ENCODE measurements around the gene GPC5.

GPC5 gene

GRCh38 chr13:91592056-91593014 is 193.9 kb downstream of the GPC5 start:
- no peak for DNase-seq (ENCODE audit: low read depth)

- no peak for DNase-seq (ENCODE audit: low read depth)
Measured at GRCh38 chr13:91593456-91593855, 195.0 kb downstream of the GPC5 start.

DNA sequence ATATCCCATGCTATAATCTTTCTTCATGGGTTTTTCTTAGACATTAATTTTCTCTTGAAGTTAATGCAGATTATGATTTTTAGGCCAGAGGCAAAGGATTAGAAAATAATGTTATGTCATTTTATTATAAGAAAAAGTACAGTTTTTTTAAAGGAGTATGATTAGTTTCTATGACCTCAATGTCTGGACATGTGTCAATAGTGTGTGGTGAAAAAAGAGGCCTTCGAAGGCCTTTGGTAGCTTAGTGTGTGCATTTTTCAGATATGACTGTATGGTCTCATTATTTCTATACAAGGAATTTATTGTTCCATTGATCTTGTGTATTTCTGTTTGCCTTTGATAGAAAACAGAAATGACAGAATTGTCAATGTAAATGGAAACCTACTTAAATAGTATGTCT is 195.6 kb downstream of the GPC5 start:
- DNase-seq (ENCODE audit: low read depth) = no peak

GRCh38 chr13:91595677-91596076 is 197.3 kb downstream of the GPC5 start:
- DNase-seq (ENCODE audit: low read depth) = no peak

DNA sequence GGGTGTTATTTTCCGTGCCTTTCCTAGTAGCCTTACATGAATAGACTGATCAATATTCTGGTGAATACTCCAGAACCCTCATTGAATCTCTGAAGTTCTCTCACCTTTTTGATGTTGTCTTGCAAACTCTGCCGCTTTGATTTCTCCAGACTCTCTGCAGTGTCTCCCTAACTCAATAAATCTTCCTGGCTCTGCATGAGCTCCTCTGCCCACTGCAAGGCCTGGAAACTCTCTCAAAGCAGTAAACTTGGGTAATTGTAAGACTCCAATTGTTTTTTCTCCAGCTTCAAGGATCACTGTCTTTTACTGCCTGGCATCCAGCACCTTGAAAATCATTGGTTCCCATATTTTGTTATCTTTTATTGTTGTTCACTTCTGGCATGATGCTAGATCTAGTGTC is 198.4 kb downstream of the GPC5 start:
- no peak for DNase-seq (ENCODE audit: low read depth)

DNA sequence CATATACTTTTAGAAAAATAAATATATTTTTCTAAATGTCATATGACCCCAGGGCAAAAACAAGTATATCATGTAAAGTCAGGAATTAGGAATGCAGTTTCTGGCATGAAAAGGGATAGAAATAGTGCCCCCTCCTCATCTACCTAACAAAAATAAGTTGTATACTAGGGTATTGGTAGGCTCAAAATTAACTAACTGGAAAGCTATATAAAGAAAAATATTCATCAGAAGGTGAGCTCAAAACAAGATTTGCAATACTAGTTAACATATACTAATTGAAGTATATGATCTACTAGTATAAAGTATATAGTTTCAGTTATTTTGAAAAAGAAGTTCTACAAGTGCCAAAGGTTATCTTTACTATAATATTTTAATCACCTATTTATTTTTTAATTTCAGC is 200.2 kb downstream of the GPC5 start:
- no peak for DNase-seq (ENCODE audit: low read depth)

DNA sequence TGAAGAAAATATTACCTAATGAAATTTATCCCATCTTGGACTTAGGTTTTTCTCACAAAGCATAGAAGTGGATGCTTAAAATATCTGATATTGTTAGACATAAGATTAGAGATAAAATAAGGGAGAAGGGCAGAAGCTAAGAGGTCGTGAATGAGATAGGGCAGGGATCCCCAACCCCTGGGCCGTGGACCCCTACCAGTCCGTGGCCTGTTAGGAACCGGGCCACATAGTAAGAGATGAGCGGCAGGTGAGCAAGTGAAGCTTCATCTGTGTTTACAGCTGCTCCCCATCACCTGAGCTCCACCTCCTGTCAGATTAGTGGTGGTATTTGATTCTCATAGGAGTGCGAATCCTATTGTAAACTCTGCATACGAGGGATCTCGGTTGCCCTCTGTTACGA is 202.9 kb downstream of the GPC5 start:
- DNase-seq (ENCODE audit: low read depth) = no peak

DNA sequence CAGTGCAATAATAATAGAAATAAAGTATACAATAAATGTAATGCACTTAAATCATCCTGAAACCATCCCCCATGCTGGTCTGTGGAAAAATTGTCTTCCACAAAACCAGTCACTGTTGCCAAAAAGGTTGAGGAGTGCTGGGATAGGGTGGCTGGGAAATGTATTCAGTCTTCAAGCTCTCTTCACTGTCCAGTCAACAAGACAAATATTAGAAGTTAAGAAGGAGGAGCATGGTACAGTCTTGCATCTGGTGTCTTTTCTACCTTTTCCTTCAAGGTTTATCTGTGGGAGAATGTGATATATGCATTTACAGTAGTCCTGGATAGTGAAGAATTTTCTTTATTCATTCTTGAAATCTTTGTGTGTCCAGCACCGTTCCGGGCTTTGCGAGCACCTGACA is 203.4 kb downstream of the GPC5 start:
- no peak for DNase-seq (ENCODE audit: low read depth)

GRCh38 chr13:91609353-91609752 is 210.9 kb downstream of the GPC5 start:
- no peak for DNase-seq (ENCODE audit: low read depth)

DNA sequence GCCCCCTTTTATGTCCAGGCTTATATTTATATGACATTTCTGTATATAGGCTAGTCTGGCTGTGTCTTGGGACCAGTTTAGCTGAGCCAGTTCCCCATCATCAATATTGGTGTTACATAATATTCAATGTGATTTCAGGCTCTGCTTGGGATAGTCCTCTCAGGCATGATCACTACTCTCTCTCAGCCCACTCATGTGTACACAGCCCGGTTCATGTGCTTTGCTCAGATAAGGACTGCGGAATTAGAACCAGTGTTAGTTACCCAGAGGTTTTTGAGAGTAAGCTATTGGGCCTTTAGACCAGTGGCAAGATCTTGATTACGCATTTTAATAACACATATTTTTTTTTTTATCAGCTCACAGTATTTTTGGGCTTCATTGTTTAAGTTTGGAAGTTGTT is 219.9 kb downstream of the GPC5 start:
- no peak for DNase-seq (ENCODE audit: low read depth)

DNA sequence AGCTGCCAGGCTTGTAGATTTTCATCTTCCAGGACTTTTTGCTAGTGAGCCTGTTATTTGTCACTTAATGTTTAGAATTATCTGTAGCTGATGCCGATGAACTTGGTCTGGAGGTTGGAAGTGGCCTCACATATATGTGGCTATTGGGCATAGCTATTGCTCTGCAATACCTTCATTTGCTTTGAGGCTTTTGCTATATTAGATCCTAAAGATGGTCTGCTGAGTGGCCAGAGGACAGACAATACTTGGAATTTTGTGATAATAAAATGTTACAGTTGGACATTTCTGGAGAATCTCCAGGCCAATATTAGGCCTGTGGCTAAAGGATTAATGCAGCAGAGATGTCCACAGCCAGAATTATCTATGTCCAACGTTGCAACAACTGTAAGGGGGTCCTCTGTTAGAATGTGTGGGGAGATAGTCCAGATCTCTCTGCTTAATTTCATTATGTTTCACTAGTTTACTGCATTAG is 222.3 kb downstream of the GPC5 start:
- DNase-seq (ENCODE audit: low read depth) = no peak

DNA sequence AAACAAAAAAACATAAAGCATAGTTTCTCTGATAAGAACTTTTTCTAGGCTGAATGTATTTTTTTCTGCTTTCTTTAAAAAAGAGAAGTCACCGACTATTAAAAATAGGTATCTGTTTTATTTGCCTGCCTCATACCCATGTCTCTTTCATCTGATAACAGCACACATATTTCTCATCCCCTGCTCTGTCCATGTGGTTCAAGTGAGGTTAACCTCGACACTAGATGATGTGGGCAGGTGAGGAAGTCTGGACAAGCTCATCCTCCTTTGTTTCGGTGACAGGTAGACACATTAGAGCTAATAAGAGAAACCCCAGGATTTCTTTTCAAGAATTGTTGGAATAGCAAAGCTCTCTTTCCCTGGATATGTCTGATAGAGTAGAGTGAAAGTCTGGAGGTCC is 222.7 kb downstream of the GPC5 start:
- DNase-seq (ENCODE audit: low read depth) = no peak

- no peak for DNase-seq (ENCODE audit: low read depth)
Measured at GRCh38 chr13:91621963-91622362, 223.5 kb downstream of the GPC5 start.

GRCh38 chr13:91622778-91623550 is 224.5 kb downstream of the GPC5 start:
- DNase-seq (ENCODE audit: low read depth) = no peak

GRCh38 chr13:91627952-91628739 is 229.7 kb downstream of the GPC5 start:
- DNase-seq (ENCODE audit: low read depth) = no peak

DNA sequence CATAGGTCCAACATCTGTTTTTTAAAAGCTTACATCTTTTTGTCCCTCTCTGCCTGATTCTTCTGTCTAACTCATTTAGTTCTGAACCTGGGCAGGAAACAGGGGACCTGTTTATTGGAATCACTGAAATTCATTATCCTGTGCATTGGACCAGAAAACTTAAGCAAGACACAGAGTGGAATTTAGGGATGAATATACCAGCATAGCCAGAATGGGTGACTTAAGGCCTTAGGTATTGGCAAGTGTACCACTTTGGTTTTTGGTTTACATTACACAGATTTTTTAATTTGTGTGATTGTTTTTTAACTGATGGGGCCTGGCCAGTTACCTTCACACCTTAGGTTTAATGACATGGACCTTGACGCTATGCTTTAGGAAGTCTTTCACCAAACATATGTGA is 232.5 kb downstream of the GPC5 start:
- DNase-seq (ENCODE audit: low read depth) = no peak

GRCh38 chr13:91632086-91632485 is 233.7 kb downstream of the GPC5 start:
- no peak for DNase-seq (ENCODE audit: low read depth)

DNA sequence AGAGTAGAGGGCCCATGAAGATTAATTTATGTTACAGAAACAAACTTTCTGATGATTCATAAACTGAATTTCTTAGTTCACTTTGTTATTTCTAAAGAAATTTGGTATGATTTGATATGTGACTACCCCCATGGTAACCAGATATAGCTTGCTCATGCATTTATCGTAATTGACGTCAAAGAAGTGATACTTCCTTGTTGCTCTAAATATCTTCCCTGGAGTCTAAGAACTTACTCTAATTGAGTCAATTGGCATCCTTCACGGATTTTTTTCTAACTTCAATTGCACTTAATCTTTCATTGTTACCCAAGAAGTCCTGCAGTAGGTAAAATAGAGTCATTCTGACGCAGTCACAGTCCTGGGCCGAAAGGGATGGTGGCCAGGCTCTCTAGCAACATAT is 240.9 kb downstream of the GPC5 start:
- no peak for DNase-seq (ENCODE audit: low read depth)

DNA sequence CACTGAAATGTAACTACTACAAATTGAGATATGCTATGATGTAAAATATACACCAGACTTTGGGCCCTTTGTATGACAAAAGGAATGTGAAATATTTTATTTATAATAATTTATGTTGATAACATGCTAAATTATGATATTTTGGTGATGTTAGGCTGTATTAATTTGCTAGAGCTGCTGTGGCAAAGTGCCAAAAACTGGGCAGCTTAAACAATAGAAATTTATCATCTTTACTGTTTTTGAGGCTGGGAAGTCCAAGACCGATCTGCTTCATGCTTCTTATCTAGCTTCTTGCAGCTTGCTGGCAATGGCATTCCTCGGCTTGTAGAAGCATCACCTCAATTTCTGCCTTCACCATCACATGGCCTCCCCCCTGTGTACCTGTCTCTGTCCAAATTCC is 245.0 kb downstream of the GPC5 start:
- no peak for DNase-seq (ENCODE audit: low read depth)

DNA sequence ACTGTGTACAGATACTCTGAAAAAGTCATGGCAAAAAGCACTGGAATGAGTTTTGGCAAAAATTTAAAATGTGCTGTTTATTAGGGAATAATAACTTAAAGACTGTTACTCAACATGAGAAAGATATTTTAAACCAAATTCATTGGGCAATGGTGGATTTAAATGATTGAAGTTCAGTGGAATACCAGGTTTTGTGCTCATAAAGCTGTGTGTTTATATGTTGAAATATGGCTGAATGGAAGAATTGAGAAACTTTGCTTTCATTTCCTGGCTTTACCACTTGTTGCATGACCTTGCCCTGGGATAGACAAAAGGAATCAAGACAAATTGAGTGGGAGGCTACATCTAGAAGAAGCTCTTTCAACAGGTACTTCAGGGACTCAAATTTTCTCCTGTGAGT is 246.4 kb downstream of the GPC5 start:
- DNase-seq (ENCODE audit: low read depth) = no peak

- DNase-seq (ENCODE audit: low read depth) = no peak
Measured at GRCh38 chr13:91647361-91647990, 249.1 kb downstream of the GPC5 start.

GRCh38 chr13:91648012-91648411 is 249.6 kb downstream of the GPC5 start:
- DNase-seq (ENCODE audit: low read depth) = no peak

Data from stimulated activated CD8-positive, alpha-beta memory T cell treated with anti-CD3 and anti-CD28 coated beads, Interleukin-4, amount 100 ng/mL, for 24 hours (primary cell).